ENCODE results near the gene FAM78B. TPM values are rescaled to one million over a fixed set of nuclear protein-coding genes. Genes with fewer than 3 reads are reported as not detected.

The FAM78B gene
- total RNA-seq, 1 donor from 2014 or later = 2.9 TPM

- TF ChIP-seq CTCF (conservative IDR thresholded peaks at IDR 0.05) = no peak
- Mint-ChIP-seq H3K4me1 (ENCODE audit: unreplicated experiment) (no peaks in the 10 kb centered on the region), H3K36me3 (no peaks in the 10 kb centered on the region)
These were observed 15.5 kb upstream of the FAM78B start for GRCh38 chr1:166182281-166182680.

GRCh38 chr1:166176416-166176815, 9.6 kb upstream of the FAM78B start:
- H3K27me3 Mint-ChIP-seq = peaks cover 20% of the 10 kb centered on the region
- no peak overlapping the region for H3K4me3 Mint-ChIP-seq
- H3K4me1 Mint-ChIP-seq (ENCODE audit: unreplicated experiment) = no peaks in the 10 kb centered on the region
- no peaks in the 10 kb centered on the region for H3K9me3 Mint-ChIP-seq
- H3K36me3 Mint-ChIP-seq = no peaks in the 10 kb centered on the region
- no peak overlapping the region for H3K27ac Mint-ChIP-seq
- TF ChIP-seq CTCF (conservative IDR thresholded peaks at IDR 0.05) = no peak
- no peak for DNase-seq (ENCODE audit: extremely low spot score, unreplicated experiment)

More at GRCh38 chr1:166182281-166182680, 15.5 kb upstream of the FAM78B start:
- Mint-ChIP-seq H3K4me3 (no peak overlapping the region), H3K27ac (no peak overlapping the region), H3K9me3 (no peaks in the 10 kb centered on the region), H3K27me3 (peaks cover 21% of the 10 kb centered on the region)
- DNase-seq (ENCODE audit: extremely low spot score, unreplicated experiment) = no peak

GRCh38 chr1:166175032-166175431, 8.2 kb upstream of the FAM78B start:
- Mint-ChIP-seq H3K36me3 (no peaks in the 10 kb centered on the region), H3K9me3 (no peaks in the 10 kb centered on the region), H3K27ac (no peak overlapping the region), H3K4me3 (no peak overlapping the region), H3K4me1 (ENCODE audit: unreplicated experiment) (no peaks in the 10 kb centered on the region), H3K27me3 (peaks cover 32% of the 10 kb centered on the region)
- DNase-seq (ENCODE audit: extremely low spot score, unreplicated experiment) = no peak
- no peak for TF ChIP-seq CTCF (conservative IDR thresholded peaks at IDR 0.05)

DNA sequence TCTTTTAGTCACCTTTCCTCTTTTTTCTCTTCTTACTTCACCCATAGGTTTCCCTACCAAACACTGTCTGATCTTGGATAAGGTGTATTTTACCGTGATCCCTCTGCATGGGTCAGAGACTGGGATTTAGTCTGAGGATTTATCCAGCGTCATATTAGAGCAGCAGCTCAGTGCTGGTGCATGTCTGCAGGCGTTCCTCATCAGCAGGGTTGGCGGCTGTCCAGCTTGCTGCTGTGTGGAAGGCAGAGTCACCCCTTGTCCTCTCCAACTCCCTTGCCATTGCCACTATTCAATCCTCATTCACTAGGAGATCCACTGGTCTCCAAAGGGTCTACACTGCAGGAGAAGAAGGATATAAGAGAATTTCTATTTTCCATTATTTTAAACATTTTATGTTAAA, 7.3 kb upstream of the FAM78B start:
- no peak for DNase-seq (ENCODE audit: extremely low spot score, unreplicated experiment)
- no peak overlapping the region for H3K4me3 Mint-ChIP-seq
- no peak for TF ChIP-seq CTCF (conservative IDR thresholded peaks at IDR 0.05)
- H3K9me3 Mint-ChIP-seq = no peaks in the 10 kb centered on the region
- H3K27me3 Mint-ChIP-seq = peaks cover 38% of the 10 kb centered on the region
- no peaks in the 10 kb centered on the region for H3K36me3 Mint-ChIP-seq
- H3K4me1 Mint-ChIP-seq (ENCODE audit: unreplicated experiment) = no peaks in the 10 kb centered on the region
- H3K27ac Mint-ChIP-seq = no peak overlapping the region

GRCh38 chr1:166172106-166172505, 5.3 kb upstream of the FAM78B start:
- Mint-ChIP-seq H3K4me1 (ENCODE audit: unreplicated experiment) (peaks cover 9% of the 10 kb centered on the region), H3K27me3 (peaks cover 53% of the 10 kb centered on the region), H3K9me3 (no peaks in the 10 kb centered on the region), H3K36me3 (no peaks in the 10 kb centered on the region), H3K27ac (no peak overlapping the region), H3K4me3 (no peak overlapping the region)
- TF ChIP-seq CTCF (conservative IDR thresholded peaks at IDR 0.05) = no peak
- no peak for DNase-seq (ENCODE audit: extremely low spot score, unreplicated experiment)

DNA sequence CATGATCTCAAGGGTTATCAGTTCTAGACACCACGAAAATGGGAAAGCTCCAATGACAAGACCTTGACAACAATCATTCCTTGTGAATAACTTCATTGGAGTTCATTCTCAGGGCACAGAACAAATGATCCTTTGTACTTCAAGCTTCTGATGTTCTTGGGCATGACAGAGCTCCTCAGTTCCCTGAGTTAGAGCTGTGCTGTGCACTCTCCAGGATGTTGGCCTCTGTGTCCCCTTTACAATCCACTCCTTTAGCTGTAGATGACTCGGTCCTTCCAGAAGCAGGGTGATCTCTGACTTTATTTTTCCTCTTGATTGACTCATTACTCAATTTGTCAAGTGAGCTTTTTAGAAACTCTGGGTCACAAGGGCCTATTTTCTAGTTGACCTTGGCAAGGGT, 3.9 kb upstream of the FAM78B start:
- TF ChIP-seq CTCF (conservative IDR thresholded peaks at IDR 0.05) = no peak
- Mint-ChIP-seq H3K4me1 (ENCODE audit: unreplicated experiment) (peaks cover 9% of the 10 kb centered on the region), H3K27me3 (peaks cover 52% of the 10 kb centered on the region), H3K27ac (no peak overlapping the region), H3K4me3 (no peak overlapping the region), H3K9me3 (no peaks in the 10 kb centered on the region), H3K36me3 (no peaks in the 10 kb centered on the region)
- DNase-seq (ENCODE audit: extremely low spot score, unreplicated experiment) = no peak

All from type B pancreatic cell (in vitro differentiated cells).